Posterior vena cava (tissue), 2 donors: ENCODE measurements around the gene ADCY6. TPM values are rescaled to one million over a fixed set of nuclear protein-coding genes. Genes with fewer than 3 reads are reported as not detected.
A peak's percentile ranks its signal among the peaks of the same experiment; 100 is the strongest.

Experiments
- DNase-seq: peaks from one replicate; pipeline ENCODE4 v3.0.0-alpha.2; 2020; ENCODE audit warnings: low spot score
- intact Hi-C, 2 donors: fragments of 100-400 bp; cut with DNase I; formaldehyde crosslinking; loops; one replicate each; pipeline versions ENCODE4 v1.14.1 to v1.14.2; 2022 to 2023
- long read RNA-seq, 2 donors: library from polyadenylated mRNA; unstranded; transcript quantifications; one replicate each; pipeline ENCODE4 v2.0.0, GENCODE V29; 2020 to 2021
- total RNA-seq, 2 donors: library from RNA; stranded (reverse); fragmentation: NEBNext Ultra II Directional; extraction: Animal tissue kit (Norgen Biotek cat#: 25700); gene quantifications; one replicate each; pipeline ENCODE4 v1.2.1, GENCODE V29; 2021
- donor health status: DM: yes; HTN: yes; CAD: no.
- donor health status: DM: yes; HTN: yes; CAD: no.

ADCY6 gene
- total RNA-seq: 10 to 100 TPM; 31.6 to 39.2 TPM
- long read RNA-seq, donor 1, partial matches to known transcripts: 16 of 17 reads
- long read RNA-seq, donor 1, other reads (novel, unspliced or antisense): 1 of 17 reads
- long read RNA-seq, donor 2, partial matches to known transcripts: 8 of 19 reads
- long read RNA-seq, donor 2, other reads (novel, unspliced or antisense): 11 of 19 reads

- intact Hi-C loops: no loop called here
- DNase-seq: peak; percentile 91
Measured at GRCh38 chr12:48788854-48789775, at the start of gene ADCY6. Gene ADCY6, minus strand, starts transcription at chr12:48789089. Its CDS starts 5,655 bp downstream, at chr12:48783434.

GRCh38 chr12:48838048-48838447, 49.2 kb upstream of the ADCY6 start:
- intact Hi-C loops: no loop called here
- no peak for DNase-seq

- DNase-seq: no peak
- intact Hi-C loops: no loop called here
Measured at GRCh38 chr12:48832321-48833060, 43.6 kb upstream of the ADCY6 start.

GRCh38 chr12:48831257-48831656, 42.4 kb upstream of the ADCY6 start:
- no peak for DNase-seq
- intact Hi-C loops: no loop called here

GRCh38 chr12:48828841-48829575, 40.1 kb upstream of the ADCY6 start:
- intact Hi-C loops: no loop called here
- DNase-seq: no peak

- intact Hi-C loops: no loop called here
- no peak for DNase-seq
Measured at GRCh38 chr12:48828293-48828692, 39.4 kb upstream of the ADCY6 start.

- DNase-seq: no peak
- intact Hi-C loops: no loop called here
Measured at GRCh38 chr12:48827513-48828096, 38.7 kb upstream of the ADCY6 start.

GRCh38 chr12:48827026-48827425, 38.1 kb upstream of the ADCY6 start:
- no peak for DNase-seq
- intact Hi-C loops: no loop called here

- intact Hi-C loops: no loop called here
Measured at GRCh38 chr12:48826209-48826855, 37.4 kb upstream of the ADCY6 start.

GRCh38 chr12:48824905-48825304, 36.0 kb upstream of the ADCY6 start:
- intact Hi-C loops: no loop called here

More at GRCh38 chr12:48826209-48826855, 37.4 kb upstream of the ADCY6 start:
- DNase-seq: no peak

GRCh38 chr12:48824112-48824511, 35.2 kb upstream of the ADCY6 start:
- intact Hi-C loops: no loop called here
- DNase-seq: no peak

More at GRCh38 chr12:48824905-48825304, 36.0 kb upstream of the ADCY6 start:
- DNase-seq: no peak

GRCh38 chr12:48823281-48823680, 34.4 kb upstream of the ADCY6 start:
- intact Hi-C loops: no loop called here
- no peak for DNase-seq

GRCh38 chr12:48822711-48823110, 33.8 kb upstream of the ADCY6 start:
- DNase-seq: no peak
- intact Hi-C loops: no loop called here

- DNase-seq: no peak
- intact Hi-C loops: no loop called here
Measured at GRCh38 chr12:48822139-48822538, 33.2 kb upstream of the ADCY6 start.

- DNase-seq: no peak
- intact Hi-C loops: no loop called here
Measured at GRCh38 chr12:48819986-48820725, 31.3 kb upstream of the ADCY6 start.

GRCh38 chr12:48818831-48819590, 30.1 kb upstream of the ADCY6 start:
- intact Hi-C loops: no loop called here
- DNase-seq: no peak
